Activated naive CD8-positive, alpha-beta T cell treated with anti-CD3 and anti-CD28 coated beads for 36 hours (primary cell): ENCODE data around the gene RTN4RL1. TPM values are rescaled to one million over a fixed set of nuclear protein-coding genes. Genes with fewer than 3 reads are reported as not detected.
A peak's percentile ranks its signal among the peaks of the same experiment; 100 is the strongest.
"Not testable (repeated sequence)": the region's sequence is repeated elsewhere in the genome, so short reads cannot be mapped to it uniquely, and the experiment has no call there.

Experiments used
- DNase-seq: peaks from one replicate; pipeline ENCODE4 v3.0.0; 2021
- H3K27ac Mint-ChIP-seq: one replicate; pipeline ENCODE4 v1.8.0; 2022; ENCODE audit warnings: mild to moderate bottlenecking, moderate library complexity, mixed read lengths
- H3K27me3 Mint-ChIP-seq: one replicate; pipeline ENCODE4 v1.8.0; 2022; ENCODE audit warnings: mild to moderate bottlenecking, mixed read lengths
- H3K36me3 Mint-ChIP-seq: one replicate; pipeline ENCODE4 v1.8.0; 2021; ENCODE audit warnings: mild to moderate bottlenecking, mixed read lengths
- H3K4me1 Mint-ChIP-seq: one replicate; pipeline ENCODE4 v1.8.0; 2021; ENCODE audit warnings: mixed read lengths
- H3K4me3 Mint-ChIP-seq: one replicate; pipeline ENCODE4 v1.8.0; 2022; ENCODE audit warnings: mild to moderate bottlenecking, moderate library complexity, mixed read lengths
- H3K9me3 Mint-ChIP-seq: one replicate; pipeline ENCODE4 v1.8.0; 2022; ENCODE audit warnings: mixed read lengths
- total RNA-seq, 2 experiments: library from RNA; stranded (reverse); gene quantifications; one replicate each; pipeline ENCODE4 v1.2.3, GENCODE V29; 2021

The RTN4RL1 gene
- total RNA-seq, 2 experiments from 2014 or later = 0.64 to 0.80 TPM

DNA sequence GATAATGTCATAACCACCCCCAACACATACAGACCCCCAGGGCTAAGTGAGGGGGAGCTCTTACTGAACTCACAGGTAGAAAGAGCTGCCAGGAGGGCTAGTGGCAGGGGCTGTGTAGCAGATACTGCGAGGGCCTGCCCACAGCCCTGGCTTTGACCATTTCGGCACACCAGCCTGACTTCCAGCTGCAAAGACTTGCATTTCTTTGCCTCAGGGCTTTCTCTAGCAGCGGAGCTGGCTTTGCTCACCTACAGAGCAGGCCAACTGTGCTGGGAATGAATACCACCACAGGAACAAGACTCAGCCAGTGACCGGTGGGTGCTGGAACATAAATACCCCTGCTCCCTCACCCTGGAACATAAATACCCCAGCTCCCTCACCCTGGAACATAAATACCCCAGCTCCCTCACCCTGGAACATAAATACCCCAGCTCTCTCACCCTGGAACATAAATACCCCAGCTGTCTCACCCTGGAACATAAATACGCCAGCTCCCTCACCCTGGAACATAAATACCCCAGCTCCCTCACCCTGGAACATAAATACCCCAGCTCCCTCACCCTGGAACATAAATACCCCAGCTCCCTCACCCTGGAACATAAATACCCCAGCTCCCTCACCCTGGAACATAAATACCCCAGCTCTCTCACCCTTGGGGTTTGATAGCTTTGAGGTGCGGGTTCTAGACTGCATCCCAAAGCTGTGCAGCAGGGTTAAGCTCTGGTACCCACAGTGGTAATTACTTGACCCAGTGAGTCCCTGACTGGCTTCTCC is 11.7 kb downstream of the RTN4RL1 start:
- not testable (repeated sequence) for H3K9me3 Mint-ChIP-seq, H3K36me3 Mint-ChIP-seq, H3K27me3 Mint-ChIP-seq, DNase-seq, H3K4me3 Mint-ChIP-seq, H3K27ac Mint-ChIP-seq, H3K4me1 Mint-ChIP-seq

DNA sequence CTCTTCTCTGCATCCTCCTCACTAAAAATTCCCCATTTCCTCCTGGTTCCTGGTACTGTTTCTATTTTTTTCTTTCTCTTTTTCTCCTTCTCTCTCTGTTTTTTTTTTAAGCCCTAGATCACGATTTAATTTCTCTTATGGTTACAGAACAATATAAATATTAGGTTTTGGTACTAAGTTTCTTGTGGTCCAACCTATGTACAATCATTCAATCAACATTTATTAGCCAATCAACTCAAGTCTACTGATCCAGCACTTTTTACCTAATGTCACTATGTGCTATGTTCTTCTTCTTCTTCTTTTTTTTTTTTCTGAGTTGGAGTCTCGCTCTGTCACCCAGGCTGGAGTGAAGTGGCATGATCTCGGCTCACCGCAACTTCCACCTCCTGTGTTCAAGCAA is 12.6 kb downstream of the RTN4RL1 start:
- no peak for DNase-seq
- H3K9me3 Mint-ChIP-seq = no peaks in the 10 kb centered on the region
- no peak overlapping the region for H3K27ac Mint-ChIP-seq

GRCh38 chr17:2011411-2012371 is 13.4 kb downstream of the RTN4RL1 start:
- Mint-ChIP-seq H3K4me3 (no peak overlapping the region), H3K27me3 (no peaks in the 10 kb centered on the region), H3K27ac (no peak overlapping the region)

More for the DNA sequence above, 12.6 kb downstream of the RTN4RL1 start:
- no peaks in the 10 kb centered on the region for H3K27me3 Mint-ChIP-seq
- H3K4me1 Mint-ChIP-seq = no peaks in the 10 kb centered on the region
- H3K4me3 Mint-ChIP-seq = no peak overlapping the region
- H3K36me3 Mint-ChIP-seq = peaks cover 4% of the 10 kb centered on the region

GRCh38 chr17:2009737-2010136 is 15.4 kb downstream of the RTN4RL1 start:
- peaks cover 4% of the 10 kb centered on the region for H3K36me3 Mint-ChIP-seq

More at GRCh38 chr17:2011411-2012371, 13.4 kb downstream of the RTN4RL1 start:
- no peak for DNase-seq
- Mint-ChIP-seq H3K4me1 (no peaks in the 10 kb centered on the region), H3K9me3 (no peaks in the 10 kb centered on the region), H3K36me3 (peaks cover 4% of the 10 kb centered on the region)

GRCh38 chr17:2008332-2009126 is 16.6 kb downstream of the RTN4RL1 start:
- Mint-ChIP-seq H3K36me3 (no peaks in the 10 kb centered on the region), H3K27ac (no peak overlapping the region), H3K4me3 (no peak overlapping the region), H3K4me1 (no peaks in the 10 kb centered on the region), H3K27me3 (no peaks in the 10 kb centered on the region), H3K9me3 (no peaks in the 10 kb centered on the region)
- no peak for DNase-seq

More at GRCh38 chr17:2009737-2010136, 15.4 kb downstream of the RTN4RL1 start:
- DNase-seq = no peak
- H3K27me3 Mint-ChIP-seq = no peaks in the 10 kb centered on the region
- H3K9me3 Mint-ChIP-seq = no peaks in the 10 kb centered on the region
- H3K4me3 Mint-ChIP-seq = no peak overlapping the region
- H3K4me1 Mint-ChIP-seq = no peaks in the 10 kb centered on the region
- no peak overlapping the region for H3K27ac Mint-ChIP-seq

DNA sequence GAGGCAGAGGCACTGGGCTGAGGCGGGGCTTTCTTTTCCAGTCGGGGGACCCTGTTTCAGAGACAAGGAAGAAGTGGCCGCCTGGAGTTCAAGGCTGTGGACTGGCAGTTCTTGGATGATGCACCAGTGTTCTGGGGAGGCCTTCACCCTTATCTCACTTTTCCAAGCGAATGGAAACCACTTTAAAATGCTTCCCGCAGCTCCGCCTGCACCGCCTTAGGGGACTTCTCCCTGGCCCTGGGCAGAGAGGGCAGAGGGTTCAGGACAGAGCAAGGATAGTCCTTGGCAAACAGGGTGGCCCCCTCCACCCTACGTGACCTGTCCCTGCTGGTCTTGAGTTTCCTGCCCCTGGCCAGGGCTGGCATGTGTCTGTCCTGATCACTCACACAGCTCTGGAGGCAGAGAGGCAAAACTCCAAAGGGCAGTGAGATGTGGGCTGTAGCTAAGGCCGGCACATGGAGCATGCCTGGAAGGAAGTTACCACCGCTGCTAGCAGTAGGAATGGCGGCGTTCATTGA is 20.6 kb downstream of the RTN4RL1 start:
- no peak overlapping the region for H3K4me3 Mint-ChIP-seq
- no peaks in the 10 kb centered on the region for H3K36me3 Mint-ChIP-seq
- H3K27ac Mint-ChIP-seq = no peak overlapping the region
- no peaks in the 10 kb centered on the region for H3K9me3 Mint-ChIP-seq
- H3K4me1 Mint-ChIP-seq = no peaks in the 10 kb centered on the region
- peaks cover 7% of the 10 kb centered on the region for H3K27me3 Mint-ChIP-seq
- no peak for DNase-seq

DNA sequence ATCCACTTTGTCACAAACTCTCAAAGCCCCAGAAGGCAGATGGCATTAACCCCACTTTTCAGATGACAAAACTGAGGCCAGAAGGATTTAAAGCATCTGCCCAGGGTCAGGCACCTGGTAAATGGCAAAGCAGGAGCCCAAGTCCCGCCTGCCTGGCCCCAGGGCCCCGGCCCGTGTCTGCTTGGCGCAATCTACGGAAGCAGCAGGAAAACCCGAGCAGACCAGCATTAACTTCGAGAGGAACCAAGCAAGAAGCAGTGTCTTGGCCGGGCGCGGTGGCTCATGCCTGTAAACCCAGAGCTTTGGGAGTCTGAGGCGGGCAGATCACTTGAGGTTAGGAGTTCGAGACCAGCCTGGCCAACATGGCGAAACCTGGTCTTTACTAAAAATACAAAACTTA is 21.6 kb downstream of the RTN4RL1 start:
- no peaks in the 10 kb centered on the region for H3K9me3 Mint-ChIP-seq
- H3K4me3 Mint-ChIP-seq = no peak overlapping the region
- H3K27me3 Mint-ChIP-seq = peaks cover 16% of the 10 kb centered on the region
- H3K36me3 Mint-ChIP-seq = no peaks in the 10 kb centered on the region
- no peaks in the 10 kb centered on the region for H3K4me1 Mint-ChIP-seq
- no peak overlapping the region for H3K27ac Mint-ChIP-seq
- no peak for DNase-seq

DNA sequence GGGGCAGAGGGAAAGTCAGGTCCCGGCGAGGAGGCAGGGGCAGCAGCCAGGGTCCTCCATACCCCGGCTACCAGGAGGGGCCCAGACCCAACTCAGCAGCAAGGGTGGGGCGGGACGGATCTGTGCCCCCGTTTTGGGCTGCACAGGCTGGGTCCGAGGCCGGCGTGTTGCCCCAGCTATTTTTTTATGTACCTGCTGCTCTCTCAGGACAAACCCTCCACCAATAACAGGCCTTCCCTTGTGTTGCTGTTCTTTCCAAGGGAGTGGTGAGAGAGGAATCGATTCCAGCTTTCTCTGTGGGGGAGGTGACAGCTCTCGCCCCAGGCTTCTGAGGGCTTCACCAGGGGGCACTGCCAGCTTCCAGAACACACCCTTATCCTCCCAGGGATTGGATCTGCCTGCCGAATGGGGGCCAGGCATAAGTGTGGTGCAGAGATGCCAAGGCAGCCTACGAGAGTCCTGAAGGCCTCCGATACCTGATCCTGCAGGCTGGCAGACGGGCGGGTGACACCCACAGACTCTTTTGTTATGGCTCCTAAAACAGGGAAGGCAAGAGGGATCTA is 22.3 kb downstream of the RTN4RL1 start:
- Mint-ChIP-seq H3K27me3 (peaks cover 16% of the 10 kb centered on the region), H3K9me3 (no peaks in the 10 kb centered on the region), H3K36me3 (no peaks in the 10 kb centered on the region), H3K4me3 (no peak overlapping the region), H3K27ac (no peak overlapping the region), H3K4me1 (no peaks in the 10 kb centered on the region)
- no peak for DNase-seq

GRCh38 chr17:1999557-2000251 is 25.4 kb downstream of the RTN4RL1 start:
- peaks cover 28% of the 10 kb centered on the region for H3K27me3 Mint-ChIP-seq
- no peak overlapping the region for H3K4me3 Mint-ChIP-seq
- H3K9me3 Mint-ChIP-seq = no peaks in the 10 kb centered on the region
- no peaks in the 10 kb centered on the region for H3K4me1 Mint-ChIP-seq
- H3K27ac Mint-ChIP-seq = no peak overlapping the region
- no peaks in the 10 kb centered on the region for H3K36me3 Mint-ChIP-seq
- no peak for DNase-seq

GRCh38 chr17:1997927-1998742 is 27.0 kb downstream of the RTN4RL1 start:
- Mint-ChIP-seq H3K36me3 (no peaks in the 10 kb centered on the region), H3K27me3 (peaks cover 28% of the 10 kb centered on the region), H3K4me3 (no peak overlapping the region), H3K9me3 (no peaks in the 10 kb centered on the region), H3K4me1 (no peaks in the 10 kb centered on the region), H3K27ac (no peak overlapping the region)
- DNase-seq = peak; percentile 10

GRCh38 chr17:1997289-1997926 is 27.7 kb downstream of the RTN4RL1 start:
- Mint-ChIP-seq H3K9me3 (no peaks in the 10 kb centered on the region), H3K27ac (no peak overlapping the region), H3K27me3 (peaks cover 28% of the 10 kb centered on the region), H3K4me3 (no peak overlapping the region), H3K36me3 (no peaks in the 10 kb centered on the region), H3K4me1 (no peaks in the 10 kb centered on the region)
- DNase-seq = no peak

DNA sequence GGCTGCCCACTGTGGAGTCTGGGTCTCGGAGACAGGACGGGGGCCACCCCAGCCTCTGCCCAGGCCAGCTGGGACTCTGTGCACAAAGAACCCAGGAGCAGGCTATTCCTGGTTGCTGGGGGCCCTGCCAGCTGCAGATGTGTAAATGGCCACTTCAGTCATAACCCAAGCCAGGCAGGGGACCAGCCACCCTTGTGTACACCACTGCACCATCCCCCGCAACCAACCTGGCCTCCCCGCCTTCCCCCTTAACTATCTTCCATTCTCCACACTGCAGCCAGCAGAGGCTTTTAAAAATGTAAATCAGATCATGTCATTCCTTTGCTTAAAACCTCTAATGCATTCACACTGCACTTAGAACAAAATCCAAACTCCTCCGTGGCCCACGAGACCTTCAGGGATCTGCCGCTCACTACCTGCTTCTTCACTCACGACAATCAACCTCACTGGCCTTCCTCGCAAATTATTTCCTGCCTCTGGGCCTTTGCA is 28.3 kb downstream of the RTN4RL1 start:
- Mint-ChIP-seq H3K9me3 (no peaks in the 10 kb centered on the region), H3K4me1 (no peaks in the 10 kb centered on the region), H3K36me3 (no peaks in the 10 kb centered on the region), H3K27ac (no peak overlapping the region), H3K27me3 (peaks cover 28% of the 10 kb centered on the region), H3K4me3 (no peak overlapping the region)
- no peak for DNase-seq
